GM21381 (cell line): ENCODE data around the gene ATRN.
"Not testable (repeated sequence)": the region's sequence is repeated elsewhere in the genome, so short reads cannot be mapped to it uniquely, and the experiment has no call there.

ENCODE experiments used
- ATAC-seq: cut with Tn5 transposase; IDR thresholded peaks from one replicate; pipeline ENCODE4 v1.9.1; 2021; ENCODE audit warnings: mild to moderate bottlenecking, moderate library complexity; ENCODE audit not compliant: unreplicated experiment

The ATRN gene

DNA sequence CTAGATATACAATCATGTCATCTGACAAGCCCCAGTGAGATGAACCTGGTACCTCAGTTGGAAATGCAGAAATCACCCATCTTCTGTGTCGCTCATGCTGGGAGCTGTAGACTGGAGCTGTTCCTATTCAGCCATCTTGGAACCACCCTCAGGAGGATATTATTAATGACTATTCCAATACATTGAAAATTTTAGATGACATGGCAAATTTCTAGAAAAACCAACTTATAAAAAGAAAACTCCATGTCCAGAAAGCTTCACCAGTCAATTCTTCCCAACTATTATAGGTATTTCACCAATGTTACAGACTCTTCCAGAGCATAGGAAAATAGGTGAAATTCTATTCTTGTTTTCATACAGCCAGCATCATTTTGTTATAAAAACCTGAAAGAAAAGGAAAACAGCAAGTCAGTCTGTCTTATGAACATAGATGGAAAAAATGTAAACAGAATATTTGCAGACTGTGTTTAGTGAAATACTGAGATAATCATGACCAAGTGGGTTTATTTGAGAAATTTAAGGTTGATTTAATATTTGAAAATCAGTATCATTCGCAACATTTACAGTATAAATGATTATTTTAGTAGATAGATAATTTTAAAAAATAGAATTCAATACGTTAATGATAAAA lies 43.3 kb downstream of the ATRN start:
- no peak for ATAC-seq

DNA sequence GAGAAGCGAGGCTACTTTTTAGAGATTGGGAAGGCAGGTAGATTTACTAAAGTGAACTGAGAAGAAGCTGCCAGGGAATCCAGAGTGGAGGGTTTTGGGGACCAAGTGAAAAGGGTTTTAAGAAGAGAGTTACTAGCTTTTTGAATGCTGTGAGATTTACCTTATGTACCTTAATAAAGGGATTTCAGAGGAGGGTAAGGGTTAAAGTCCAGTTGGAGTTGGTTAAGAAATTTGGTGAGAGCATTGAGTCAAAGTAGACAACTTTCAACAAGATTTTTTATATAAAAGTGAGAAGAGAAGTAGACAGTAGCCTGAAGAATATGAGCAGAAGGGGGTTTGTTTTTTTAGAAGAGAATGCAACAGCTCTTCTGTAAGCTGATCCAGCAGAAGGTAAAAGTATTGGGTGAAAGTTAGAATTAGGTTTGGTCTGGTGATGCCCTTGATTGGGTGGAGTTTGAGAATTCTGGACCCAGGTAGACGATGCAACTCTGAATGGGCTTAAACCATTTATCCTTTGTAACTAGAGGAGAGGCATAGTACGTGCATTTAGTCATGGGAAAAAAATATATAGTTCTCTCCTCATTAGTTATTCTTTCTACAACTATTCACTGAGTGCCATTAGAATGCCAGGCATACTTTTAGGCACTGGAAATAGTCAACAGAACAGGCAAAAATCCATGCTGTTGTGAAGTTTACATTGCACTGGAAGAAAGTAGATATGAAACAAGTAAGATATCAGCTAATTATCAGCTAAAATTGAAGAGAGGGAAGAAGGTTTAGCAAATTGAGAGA lies 44.8 kb downstream of the ATRN start:
- ATAC-seq: no peak

DNA sequence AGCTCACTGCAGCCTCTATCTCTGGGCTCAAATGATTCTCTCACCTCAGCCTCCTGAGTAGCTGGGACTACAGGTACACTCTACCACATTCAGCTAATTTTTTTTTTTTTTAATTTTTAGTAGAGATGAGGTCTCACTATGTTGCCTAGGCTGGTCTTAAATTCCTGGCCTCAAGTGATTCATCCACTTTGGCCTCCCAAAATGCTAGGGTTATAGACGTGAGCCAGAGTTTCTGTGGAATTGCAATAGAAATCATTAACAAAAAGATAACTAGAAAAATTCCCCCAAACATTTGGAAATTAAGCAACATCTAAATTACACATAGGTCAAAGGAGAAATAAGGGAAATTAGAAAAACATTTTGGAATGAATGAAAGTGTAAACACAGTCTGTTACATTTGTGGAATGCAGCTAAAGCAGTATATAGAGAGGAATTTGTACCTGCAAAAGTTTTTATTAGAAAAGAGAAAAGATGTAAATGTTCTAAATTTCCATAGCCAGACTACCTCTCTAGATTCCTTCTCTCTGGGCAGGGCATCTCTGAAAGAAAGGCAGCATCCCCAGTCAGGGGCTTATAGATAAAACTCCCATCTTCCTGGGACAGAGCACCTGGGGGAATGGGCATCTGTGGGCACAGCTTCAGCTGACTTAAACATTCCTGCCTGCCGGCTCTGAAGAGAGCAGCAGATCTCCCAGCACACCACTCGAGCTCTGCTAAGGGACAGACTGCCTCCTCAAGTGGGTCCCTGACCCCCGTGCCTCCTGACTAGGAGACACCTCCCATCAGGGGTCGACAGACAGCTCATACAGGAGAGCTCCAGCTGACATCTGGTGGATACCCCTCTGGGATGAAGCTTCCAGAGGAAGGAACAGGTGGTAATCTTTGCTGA lies 51.3 kb downstream of the ATRN start:
- ATAC-seq: no peak

DNA sequence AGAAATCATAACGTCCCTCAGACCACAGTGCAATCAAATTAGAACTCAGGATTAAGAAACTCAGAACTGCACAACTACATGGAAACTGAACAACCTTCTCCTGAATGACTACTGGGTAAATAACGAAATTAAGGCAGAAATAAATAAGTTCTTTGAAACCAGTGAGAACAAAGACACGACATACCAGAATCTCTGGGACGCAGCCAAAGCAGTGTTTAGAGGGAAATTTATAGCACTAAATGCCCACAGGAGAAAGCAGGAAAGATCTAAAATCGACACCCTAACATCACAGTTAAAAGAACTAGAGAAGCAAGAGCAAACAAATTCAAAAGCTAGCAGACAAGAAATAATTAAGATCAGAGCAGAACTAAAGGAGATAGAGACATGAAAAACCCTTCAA lies 53.9 kb downstream of the ATRN start:
- not testable (repeated sequence) for ATAC-seq

DNA sequence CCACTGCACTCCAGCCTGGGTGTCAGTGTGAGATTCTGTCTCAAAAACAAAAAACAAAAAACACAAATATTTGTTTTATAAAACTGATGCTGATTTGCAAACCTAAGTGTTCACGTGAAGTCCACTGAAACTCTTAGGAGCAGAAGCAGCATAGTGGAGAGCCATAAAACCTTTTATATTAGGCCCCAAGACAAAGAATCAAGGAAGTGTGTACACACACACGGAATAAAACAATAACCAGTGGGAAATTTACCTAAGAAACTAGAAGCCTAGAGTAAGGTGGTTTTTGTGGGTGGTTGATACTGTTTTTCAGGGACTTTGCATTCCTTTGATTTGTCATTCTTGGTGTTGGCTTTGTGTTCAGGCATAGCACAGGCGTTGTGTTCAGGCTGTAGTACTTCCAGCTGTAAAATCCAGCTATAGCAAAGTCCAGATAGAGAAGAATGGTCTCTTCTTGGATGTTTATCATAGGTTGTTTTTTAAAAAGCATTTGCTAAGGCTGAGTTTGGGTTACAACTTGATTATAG lies 61.3 kb downstream of the ATRN start:
- no peak for ATAC-seq

DNA sequence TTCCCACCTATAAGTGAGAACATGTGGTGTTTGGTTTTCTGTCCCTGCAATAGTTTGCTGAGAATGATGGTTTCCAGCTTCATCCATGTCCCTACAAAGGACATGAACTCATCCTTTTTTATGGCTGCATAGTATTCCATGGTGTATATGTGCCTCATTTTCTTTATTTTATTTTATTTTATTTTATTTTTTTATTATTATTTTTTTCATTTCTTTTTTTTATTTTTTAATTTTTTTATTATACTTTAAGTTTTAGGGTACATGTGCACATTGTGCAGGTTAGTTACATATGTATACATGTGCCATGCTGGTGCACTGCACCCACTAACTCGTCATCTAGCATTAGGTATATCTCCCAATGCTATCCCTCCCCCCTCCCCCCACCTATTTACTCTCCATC lies 66.9 kb downstream of the ATRN start:
- not testable (repeated sequence) for ATAC-seq

DNA sequence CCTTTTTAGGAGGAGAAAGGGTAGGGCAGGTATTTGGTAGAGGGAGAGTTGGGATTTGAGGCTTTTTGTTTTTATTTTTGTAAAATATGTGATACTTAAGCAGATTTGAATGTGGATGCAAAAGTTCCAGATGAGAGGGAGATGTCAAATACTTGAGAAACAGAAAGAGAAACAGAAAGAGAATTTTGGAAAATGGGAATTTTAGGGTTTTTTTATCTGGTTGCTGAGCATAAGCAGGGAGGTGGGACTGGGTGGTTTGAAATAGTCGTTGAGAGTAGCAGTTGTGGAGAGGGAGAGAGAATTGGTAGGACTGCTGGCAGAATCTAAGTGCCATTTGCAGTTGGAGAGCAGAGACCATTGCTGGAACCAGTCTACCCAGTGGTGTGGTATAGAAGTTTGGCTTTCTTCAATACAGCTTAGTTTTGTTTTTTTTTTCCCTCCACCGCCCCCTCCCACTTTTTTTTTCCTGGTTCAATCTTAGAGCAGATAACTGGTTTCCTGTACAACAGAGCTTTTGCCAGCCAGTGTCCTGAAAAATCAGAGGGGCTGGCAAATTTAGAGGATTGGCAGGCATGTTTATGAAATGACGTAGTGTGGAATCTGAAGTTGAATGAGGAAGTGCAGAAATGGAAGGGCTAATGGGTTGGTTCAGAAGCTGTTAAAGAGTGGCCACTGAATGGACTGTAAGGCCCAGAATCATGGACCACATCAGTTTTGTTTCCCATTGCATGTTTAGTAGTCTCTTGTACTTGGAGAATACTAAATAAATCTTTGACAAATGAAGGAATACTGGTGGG lies 68.7 kb downstream of the ATRN start:
- ATAC-seq: no peak

DNA sequence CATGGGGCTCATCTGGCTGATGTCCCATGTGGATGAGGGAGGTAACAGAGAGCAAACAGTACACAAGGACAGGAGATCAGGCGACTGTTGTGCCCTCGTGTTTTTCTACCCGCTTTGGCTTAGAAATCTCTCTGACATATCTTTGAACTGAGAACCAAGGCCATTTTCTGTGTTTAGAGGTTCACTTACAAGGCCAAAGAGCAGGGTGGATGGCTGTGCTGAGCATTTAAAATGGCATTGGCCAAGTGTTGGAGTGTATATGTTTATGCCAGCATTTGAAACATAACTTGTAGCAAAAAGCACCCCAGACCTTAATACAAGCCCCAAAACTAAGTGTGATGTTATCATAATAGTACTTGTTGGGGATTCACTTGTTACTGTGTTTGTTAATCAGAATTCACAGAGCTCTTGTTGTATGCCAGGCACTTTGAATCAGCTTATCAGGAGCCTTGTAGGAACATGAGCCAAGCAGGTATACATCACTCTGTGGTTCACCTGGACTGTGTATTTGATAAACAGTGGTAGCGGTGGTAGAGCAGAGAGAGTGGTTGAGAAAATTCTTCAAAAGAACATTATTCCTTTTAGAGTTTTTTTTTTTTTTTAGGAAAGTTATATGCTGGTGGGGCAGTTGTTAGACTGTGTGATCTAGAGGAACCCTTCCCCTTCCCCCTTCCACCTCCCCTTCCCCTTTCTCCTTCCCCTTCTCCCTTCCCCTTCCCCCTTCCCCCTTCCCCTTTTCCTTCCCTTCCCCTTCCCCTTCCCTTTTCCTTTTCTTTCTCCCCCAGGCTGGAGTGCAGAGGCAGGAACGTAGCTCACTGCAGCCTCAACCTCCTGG lies 71.3 kb downstream of the ATRN start:
- ATAC-seq: no peak

DNA sequence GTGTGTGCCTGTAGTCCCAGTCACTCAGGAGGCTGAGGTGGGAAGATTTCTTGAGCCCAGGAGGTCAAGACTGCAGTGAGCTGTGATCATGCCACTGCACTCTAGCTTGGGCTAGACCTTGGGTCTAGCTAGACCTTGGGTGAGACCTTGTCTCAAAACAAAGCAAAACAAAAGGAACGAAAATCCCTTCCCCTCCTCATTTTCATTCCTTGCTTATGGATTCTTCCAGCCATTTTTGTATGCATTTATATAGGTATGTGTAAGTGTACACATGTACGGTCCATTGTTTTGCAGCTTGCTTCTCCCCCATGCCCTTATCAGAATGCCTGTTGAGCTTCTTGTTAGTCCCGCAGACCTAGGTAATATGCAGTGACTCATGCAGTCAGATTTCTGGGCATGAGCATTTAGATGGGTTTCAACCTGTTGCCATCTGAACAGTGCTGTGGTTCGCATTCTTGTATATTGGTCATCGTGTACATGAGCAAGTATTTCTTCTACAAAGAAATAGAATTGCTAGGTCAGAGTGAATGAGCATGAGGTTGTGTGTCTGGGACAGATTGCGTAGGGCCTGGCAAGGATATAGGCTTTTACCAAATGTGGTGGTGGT lies 73.2 kb downstream of the ATRN start:
- ATAC-seq: no peak

DNA sequence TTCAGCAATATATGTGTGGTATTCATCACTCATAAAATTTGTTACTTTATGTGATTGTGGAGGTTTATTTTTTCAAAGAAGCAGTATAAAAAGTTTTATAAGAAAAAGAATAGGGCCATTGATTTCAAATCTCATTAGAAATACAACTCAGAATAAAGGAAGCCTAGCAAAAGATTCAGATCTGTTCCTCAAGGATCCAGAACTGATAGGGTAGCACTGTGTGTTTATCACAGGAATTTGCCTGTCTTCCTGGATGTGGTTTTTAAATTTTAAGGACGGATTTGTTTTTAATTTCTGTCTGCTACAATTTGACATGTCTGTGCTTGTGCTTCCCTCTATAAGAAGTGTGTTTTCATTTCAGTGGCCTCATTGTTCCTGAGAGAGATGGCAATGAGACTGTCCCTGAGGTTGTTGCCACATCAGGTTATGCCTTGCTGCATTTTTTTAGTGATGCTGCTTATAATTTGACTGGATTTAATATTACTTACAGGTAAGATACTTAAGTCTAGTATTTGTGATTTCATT lies 74.6 kb downstream of the ATRN start:
- ATAC-seq: no peak

DNA sequence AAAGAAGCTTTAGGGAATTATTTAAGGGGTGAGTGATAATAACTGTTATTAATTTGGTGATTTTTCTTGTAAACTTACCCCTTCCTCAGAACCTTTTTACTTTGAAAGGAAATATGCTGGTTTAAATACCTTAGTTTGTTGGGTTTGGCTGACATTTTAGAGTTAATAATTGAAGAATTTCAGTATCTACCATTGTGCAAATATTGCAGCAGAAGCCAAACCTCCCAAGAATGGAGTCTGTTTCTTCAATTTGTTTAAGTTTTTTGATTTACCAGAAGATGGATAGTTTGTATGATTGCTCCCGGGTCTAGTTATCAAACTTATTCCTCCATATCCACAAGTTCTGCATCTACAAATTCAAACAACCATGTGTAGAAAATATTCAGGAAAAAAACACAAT lies 77.1 kb downstream of the ATRN start:
- no peak for ATAC-seq

DNA sequence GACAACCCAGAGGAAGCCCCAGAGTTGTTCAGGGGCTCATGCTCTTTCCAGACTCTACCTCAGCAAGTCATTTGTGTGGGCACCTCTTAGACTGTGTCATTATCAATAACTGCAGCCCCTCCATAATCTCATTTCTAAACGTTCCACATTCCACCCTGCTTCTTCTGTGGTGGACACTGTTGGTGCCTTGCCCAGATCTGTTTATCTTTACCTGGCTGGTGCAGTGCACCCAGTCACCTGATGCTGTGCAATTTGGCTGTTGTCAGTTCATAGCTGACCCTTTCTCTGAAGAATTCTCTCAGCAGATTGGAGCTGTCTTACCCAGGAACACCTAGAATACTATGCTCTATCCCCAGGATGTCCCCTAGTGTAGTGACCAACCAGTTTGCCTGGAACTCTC lies 80.0 kb downstream of the ATRN start:
- no peak for ATAC-seq

DNA sequence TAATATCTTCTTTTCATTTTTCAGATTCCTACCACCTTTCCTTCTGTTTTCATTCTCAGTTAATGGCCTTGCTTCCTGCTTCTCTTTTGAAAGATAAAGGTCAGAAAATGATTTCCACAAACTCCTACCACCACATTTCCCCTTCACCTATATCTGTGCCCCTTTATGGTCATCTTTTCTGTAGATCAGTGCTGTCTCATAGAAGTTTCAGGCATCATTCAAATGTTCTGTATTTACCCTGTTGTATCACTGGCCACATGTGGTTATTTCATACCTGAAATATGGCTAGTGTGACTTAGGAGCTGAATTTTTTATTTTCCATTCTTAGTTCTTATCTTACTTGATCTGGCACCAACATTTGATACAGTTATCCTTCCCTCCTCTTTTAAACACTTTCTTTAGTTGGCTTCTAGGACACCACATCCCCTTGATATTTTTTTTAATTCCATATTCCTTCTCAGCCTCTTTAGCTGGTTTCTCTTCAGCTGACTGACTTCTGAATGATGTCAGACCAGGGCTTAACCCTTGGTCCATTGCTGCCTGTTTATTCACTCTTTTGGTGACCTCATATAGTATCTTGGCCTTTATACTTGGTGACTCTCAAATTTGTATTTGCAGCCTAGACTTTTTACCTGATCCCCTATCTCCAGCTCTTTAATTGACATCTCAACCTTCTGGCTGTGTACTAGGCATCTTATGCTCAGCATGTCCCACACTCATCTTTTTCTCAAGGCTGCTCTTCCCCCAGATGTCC lies 81.0 kb downstream of the ATRN start:
- no peak for ATAC-seq

DNA sequence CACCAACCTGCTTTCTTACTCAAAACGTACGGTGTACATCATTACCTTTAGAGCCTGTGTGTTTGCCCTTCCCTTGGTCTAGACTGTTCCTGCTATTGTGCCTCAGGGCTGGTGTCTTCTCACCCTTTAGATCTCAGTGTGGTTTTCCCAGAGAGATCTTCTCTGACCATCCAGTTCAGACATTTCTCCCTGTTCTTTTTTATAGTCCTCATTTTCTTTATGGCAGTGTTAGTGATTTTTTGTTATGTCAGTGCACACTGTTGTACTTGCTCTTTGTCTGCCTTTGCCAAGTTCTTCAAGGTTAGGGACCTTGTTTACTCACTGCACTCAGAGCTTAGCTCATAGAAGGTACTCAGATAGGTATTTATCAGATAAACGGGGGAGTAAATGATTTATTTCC lies 82.8 kb downstream of the ATRN start:
- ATAC-seq: no peak

DNA sequence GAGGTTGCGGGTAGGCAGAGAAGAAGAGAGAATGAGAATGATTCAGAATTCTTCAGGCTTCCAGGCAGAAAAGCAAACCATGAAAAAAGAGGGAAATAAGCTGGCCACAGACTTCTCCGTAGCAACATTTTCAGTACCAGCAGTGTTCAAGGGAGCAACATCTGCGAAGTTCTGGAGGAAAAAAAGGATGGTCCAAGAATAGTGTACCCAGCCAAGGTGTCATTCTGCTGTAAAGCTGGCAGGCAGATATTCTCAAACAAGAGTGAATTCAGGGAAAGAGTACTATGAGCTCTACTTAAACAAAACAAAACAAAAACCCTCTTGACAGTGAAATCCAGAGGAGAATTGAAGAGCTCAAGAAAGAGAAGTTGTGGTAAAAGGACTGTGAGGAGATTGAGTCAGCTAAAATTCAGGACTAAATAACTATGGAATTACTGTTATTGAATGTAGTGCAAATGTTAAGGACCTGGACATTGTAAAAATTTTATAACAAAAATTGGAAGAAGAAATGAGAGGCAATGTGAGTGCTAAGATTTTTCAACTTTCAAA lies 86.5 kb downstream of the ATRN start:
- ATAC-seq: no peak

DNA sequence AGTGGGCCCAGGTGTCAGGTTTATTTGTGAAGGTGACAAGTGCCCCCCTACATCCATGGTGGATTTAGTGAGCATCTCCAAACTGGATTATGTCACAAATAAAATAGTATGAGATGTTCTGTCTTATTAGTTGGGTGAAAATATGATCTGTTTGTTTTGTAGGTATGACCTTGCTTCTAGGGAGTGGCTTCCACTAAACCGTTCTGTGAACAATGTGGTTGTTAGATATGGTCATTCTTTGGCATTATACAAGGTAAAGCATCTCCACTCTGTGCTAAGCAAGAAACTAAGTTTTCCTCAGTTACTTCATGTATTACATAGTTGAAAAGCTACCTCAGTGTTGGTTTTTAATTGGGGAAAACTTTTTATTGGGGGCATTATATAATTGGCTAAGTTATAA lies 88.4 kb downstream of the ATRN start:
- no peak for ATAC-seq

DNA sequence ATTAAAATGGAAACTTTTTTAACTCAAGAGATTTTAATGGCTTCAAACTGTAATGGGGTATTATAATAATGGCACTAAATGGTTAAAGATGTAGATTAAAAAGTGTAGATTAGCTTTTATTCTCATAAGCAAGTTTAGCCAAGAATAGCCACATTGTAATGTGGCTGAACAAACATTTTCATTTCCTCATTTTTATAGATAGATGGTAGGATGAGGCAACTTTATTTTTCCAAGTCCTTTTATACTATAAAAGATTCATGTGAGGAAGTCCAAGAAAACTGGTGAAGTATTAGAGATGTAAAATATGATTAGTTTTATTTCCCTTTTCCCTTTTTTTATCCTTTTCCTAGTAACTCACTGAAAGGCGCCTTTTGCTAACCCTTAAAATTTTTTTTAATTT lies 88.8 kb downstream of the ATRN start:
- ATAC-seq: no peak

DNA sequence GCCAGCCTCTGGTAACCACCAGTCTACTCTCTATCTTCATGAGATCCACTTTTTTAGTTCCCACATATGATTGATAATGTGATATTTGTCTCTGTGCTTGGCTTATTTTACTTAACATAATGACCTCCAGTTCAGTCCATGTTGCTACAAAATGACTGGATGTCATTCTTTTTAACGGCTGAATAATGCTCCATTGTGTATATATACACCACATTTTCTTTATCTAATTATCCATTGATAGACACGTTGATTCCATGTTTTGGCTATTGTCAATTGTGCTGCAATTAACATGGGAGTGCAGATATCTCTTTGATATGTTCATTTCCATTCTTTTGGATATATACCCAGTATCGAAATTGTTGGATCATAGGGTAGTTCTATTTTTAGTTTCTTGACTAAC lies 89.3 kb downstream of the ATRN start:
- ATAC-seq: no peak
